Measurements from ENCODE around the gene RAB1A. TPM values are rescaled to one million over a fixed set of nuclear protein-coding genes. Genes with fewer than 3 reads are reported as not detected.

Gene RAB1A
- total and polyA plus RNA-seq, 2 of the 13 experiments (the other 11 are each of a cell fraction or from before 2014, with no cell fraction given), result 206 to 226 TPM

GRCh38 chr2:65130664-65131175 is 814 bp upstream of the RAB1A start (continued):
- TF ChIP-seq ZNF451 (CRISPR knock-in tag; IDR thresholded peaks at IDR 0.05) (peak; percentile 52; the same call in 1 of the 2 replicates), PITX1 (CRISPR knock-in tag; IDR thresholded peaks at IDR 0.05) (no peak), ZNF232 (CRISPR knock-in tag; IDR thresholded peaks at IDR 0.05; ENCODE audit: borderline replicate concordance) (0 out of 2 replicates have a peak, but pooled peaks have one; percentile 63), ZNF639 (CRISPR knock-in tag; conservative IDR thresholded peaks at IDR 0.05) (0 out of 2 replicates have a peak, but pooled peaks have one; percentile 50), TRIM24 (CRISPR knock-in tag; IDR thresholded peaks at IDR 0.05) (no peak), ZNF646 (CRISPR knock-in tag; IDR thresholded peaks at IDR 0.05) (no peak), CCDC6 (CRISPR knock-in tag; IDR thresholded peaks at IDR 0.05) (0 out of 2 replicates have a peak, but pooled peaks have one; percentile 6), TOE1 (CRISPR knock-in tag; IDR thresholded peaks at IDR 0.05) (0 out of 2 replicates have a peak, but pooled peaks have one; percentile 8), STAG1 (CRISPR knock-in tag; IDR thresholded peaks at IDR 0.05) (peak; percentile 22; the same call in 1 of the 2 replicates), ZKSCAN8 (CRISPR knock-in tag; IDR thresholded peaks at IDR 0.05; ENCODE audit: borderline replicate concordance) (no peak), CEBPB (IDR thresholded peaks at IDR 0.05; ENCODE audit: borderline replicate concordance, low read depth, low read length) (peak; percentile 65; the same call in 1 of the 2 replicates), SOX6 (IDR thresholded peaks at IDR 0.05) (no peak), SOX6 (CRISPR knock-in tag; IDR thresholded peaks at IDR 0.05) (0 out of 2 replicates have a peak, but pooled peaks have one; percentile 15), CHD4 (IDR thresholded peaks at IDR 0.05; ENCODE audit: borderline replicate concordance, low read length) (peak; percentile 90), MTA1 (CRISPR knock-in tag; IDR thresholded peaks at IDR 0.05; ENCODE audit: borderline replicate concordance) (peak; percentile 22; the same call in 1 of the 2 replicates)
- TF ChIP-seq, protein P1, sequence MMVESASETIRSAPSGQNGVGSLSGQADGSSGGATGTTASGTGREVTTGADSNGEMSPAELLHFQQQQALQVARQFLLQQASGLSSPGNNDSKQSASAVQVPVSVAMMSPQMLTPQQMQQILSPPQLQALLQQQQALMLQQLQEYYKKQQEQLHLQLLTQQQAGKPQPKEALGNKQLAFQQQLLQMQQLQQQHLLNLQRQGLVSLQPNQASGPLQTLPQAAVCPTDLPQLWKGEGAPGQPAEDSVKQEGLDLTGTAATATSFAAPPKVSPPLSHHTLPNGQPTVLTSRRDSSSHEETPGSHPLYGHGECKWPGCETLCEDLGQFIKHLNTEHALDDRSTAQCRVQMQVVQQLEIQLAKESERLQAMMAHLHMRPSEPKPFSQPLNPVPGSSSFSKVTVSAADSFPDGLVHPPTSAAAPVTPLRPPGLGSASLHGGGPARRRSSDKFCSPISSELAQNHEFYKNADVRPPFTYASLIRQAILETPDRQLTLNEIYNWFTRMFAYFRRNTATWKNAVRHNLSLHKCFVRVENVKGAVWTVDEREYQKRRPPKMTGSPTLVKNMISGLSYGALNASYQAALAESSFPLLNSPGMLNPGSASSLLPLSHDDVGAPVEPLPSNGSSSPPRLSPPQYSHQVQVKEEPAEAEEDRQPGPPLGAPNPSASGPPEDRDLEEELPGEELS (CRISPR knock-in tag; IDR thresholded peaks at IDR 0.05), result peak; percentile 17; the same call in 1 of the 2 replicates
- TF ChIP-seq, protein P2, sequence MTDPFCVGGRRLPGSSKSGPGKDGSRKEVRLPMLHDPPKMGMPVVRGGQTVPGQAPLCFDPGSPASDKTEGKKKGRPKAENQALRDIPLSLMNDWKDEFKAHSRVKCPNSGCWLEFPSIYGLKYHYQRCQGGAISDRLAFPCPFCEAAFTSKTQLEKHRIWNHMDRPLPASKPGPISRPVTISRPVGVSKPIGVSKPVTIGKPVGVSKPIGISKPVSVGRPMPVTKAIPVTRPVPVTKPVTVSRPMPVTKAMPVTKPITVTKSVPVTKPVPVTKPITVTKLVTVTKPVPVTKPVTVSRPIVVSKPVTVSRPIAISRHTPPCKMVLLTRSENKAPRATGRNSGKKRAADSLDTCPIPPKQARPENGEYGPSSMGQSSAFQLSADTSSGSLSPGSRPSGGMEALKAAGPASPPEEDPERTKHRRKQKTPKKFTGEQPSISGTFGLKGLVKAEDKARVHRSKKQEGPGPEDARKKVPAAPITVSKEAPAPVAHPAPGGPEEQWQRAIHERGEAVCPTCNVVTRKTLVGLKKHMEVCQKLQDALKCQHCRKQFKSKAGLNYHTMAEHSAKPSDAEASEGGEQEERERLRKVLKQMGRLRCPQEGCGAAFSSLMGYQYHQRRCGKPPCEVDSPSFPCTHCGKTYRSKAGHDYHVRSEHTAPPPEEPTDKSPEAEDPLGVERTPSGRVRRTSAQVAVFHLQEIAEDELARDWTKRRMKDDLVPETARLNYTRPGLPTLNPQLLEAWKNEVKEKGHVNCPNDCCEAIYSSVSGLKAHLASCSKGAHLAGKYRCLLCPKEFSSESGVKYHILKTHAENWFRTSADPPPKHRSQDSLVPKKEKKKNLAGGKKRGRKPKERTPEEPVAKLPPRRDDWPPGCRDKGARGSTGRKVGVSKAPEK (CRISPR knock-in tag; IDR thresholded peaks at IDR 0.05; ENCODE audit: borderline replicate concordance), result 0 out of 2 replicates have a peak, but pooled peaks have one; percentile 71
